T47D (cell line): ENCODE measurements around the gene NDST4.

ENCODE experiments used
- DNase-seq, 2 experiments: peaks; one replicate each; pipeline versions ENCODE4 v3.0.0 to v3.0.0-alpha.2; 2011 to 2012; ENCODE audit warnings: low read depth in 1 of 2, low spot score in 1 of 2
- JUND ChIP-seq: IDR thresholded peaks from 2 replicates; pipeline ENCODE4 v1.6.1; 2012; ENCODE audit warnings: low read depth
- in situ Hi-C: cut with HindIII; loops from 2 replicates; pipeline ENCODE4 v1.10.0; 2016; ENCODE audit warnings: low sequenced_read_pairs, low pct_unique_long_range_greater_than_20kb

NDST4 gene

GRCh38 chr4:115113506-115114106, at the start of gene NDST4:
TSS of gene NDST4 (minus strand) at chr4:115113620. CDS start at chr4:115077036, 36,584 bp downstream.
- no peak for TF ChIP-seq JUND
- in situ Hi-C loops = no loop called here
- DNase-seq = peak; percentile 5 to 82

GRCh38 chr4:115159141-115159540, 45.7 kb upstream of the NDST4 start:
- no peak for TF ChIP-seq JUND
- in situ Hi-C loops = no loop called here
- no peak for DNase-seq

DNA sequence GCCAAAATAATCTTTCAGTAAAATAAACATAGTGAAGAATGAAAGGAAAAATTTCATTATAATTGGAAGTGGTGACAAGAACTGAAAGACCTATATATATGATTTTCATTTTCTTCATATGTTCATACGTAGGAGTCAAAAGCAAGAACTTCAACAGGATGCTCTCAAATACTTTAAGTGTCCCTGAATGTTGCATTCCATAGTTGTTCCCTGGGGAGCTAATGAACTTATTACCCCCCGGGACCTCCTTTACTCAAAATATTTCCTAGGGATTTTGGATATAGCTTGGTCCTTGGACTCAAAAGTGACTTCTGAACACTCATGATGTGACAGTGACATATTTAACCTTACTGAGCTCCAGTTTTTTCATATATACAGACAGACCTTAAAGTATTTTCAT, 44.9 kb upstream of the NDST4 start:
- no peak for TF ChIP-seq JUND
- in situ Hi-C loops = no loop called here
- DNase-seq = no peak

GRCh38 chr4:115154826-115155225, 41.4 kb upstream of the NDST4 start:
- TF ChIP-seq JUND = no peak
- in situ Hi-C loops = no loop called here
- peak; percentile 12 to 64 for DNase-seq

GRCh38 chr4:115152965-115153364, 39.5 kb upstream of the NDST4 start:
- DNase-seq = no peak
- no peak for TF ChIP-seq JUND
- in situ Hi-C loops = no loop called here

DNA sequence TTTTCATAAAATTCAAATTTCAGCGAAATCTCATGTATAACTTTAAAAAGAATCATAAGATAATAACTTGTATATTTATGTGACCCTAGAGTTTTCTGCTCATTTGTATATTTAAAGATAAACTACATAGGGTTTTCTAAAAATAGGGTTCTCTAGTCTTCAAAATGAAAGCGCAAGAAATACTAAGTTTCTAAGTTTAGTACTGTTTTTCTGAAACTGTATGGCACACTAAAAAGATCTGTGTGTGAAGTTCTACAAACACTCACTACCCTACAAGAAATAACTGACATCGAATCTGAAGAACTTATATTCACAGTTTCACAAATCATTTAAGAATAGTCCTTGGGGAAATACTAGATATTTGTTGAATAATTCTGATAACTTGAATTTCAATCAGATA, 38.7 kb upstream of the NDST4 start:
- TF ChIP-seq JUND = no peak
- in situ Hi-C loops = no loop called here
- DNase-seq = no peak

- in situ Hi-C loops = no loop called here
Measured at GRCh38 chr4:115149106-115149505, 35.7 kb upstream of the NDST4 start.

GRCh38 chr4:115145393-115146160, 32.2 kb upstream of the NDST4 start:
- TF ChIP-seq JUND = no peak
- peak in 1 of 2 experiments; percentile 73 for DNase-seq
- in situ Hi-C loops = no loop called here

More at GRCh38 chr4:115149106-115149505, 35.7 kb upstream of the NDST4 start:
- TF ChIP-seq JUND = no peak
- no peak for DNase-seq

DNA sequence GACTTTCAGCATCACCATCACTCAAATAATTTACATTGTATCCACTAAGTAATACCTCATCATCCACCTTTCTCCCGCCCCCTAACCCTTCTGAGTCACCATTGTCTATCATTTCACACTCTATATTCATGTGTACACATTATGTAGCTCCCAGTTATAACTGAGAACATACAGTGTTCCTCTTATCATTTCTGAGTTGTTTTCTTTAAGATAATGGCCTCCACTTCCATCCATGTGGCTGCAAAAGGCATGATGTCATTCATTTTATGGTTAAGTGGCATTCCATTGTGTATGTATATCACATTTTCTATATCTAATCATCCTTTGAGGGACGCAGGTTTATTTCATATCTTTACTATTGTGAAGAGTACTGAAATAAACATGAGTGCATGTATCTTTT, 14.6 kb upstream of the NDST4 start:
- in situ Hi-C loops = no loop called here

GRCh38 chr4:115126491-115126890, 13.1 kb upstream of the NDST4 start:
- in situ Hi-C loops = no loop called here
- no peak for DNase-seq
- TF ChIP-seq JUND = no peak

More for the DNA sequence above, 14.6 kb upstream of the NDST4 start:
- no peak for DNase-seq
- TF ChIP-seq JUND = no peak

- no peak for DNase-seq
- TF ChIP-seq JUND = no peak
- in situ Hi-C loops = no loop called here
Measured at GRCh38 chr4:115121351-115122043, 8.1 kb upstream of the NDST4 start.

- no peak for TF ChIP-seq JUND
- DNase-seq = peak in 1 of 2 experiments; percentile 6
- in situ Hi-C loops = no loop called here
Measured at GRCh38 chr4:115119804-115120352, 6.5 kb upstream of the NDST4 start.

DNA sequence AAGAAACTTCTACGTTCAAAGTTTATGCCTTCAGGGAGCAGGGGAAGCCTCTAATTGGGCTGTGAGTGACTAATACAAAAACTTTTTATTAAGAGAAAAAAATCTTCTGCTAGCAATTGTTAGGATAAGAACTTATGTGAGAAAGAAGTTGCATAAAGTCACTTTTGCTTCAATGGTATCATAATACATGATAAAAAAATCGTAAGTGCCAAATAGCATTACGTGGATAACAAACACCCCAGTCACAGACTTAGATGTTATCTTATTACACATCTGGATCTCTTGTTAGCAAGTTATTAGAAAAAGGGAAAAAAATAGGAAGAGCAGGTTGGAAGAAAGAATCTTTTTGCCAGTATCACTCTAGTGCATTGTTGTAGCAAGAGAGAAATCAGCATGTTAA, 4.2 kb upstream of the NDST4 start:
- in situ Hi-C loops = no loop called here
- no peak for DNase-seq
- TF ChIP-seq JUND = no peak
